Smooth muscle cell of the brain vasculature (primary cell): ENCODE measurements around the gene FBXW11.

ENCODE experiments used
- DNase-seq: peaks from one replicate; pipeline ENCODE4 v3.0.0-alpha.2; 2012; ENCODE audit warnings: low read depth, low spot score

The FBXW11 gene

GRCh38 chr5:172006321-172007174 lies at the start of gene FBXW11:
FBXW11 (minus strand) TSS chr5:172006638; CDS start chr5:172006502, 136 bp downstream.
- peak; percentile 92 for DNase-seq

- DNase-seq = no peak
These were observed 49.6 kb upstream of the FBXW11 start for GRCh38 chr5:172055996-172056395.

- no peak for DNase-seq
These were observed 49.0 kb upstream of the FBXW11 start for GRCh38 chr5:172055421-172055820.

GRCh38 chr5:172054611-172055153 lies 48.2 kb upstream of the FBXW11 start:
- no peak for DNase-seq

GRCh38 chr5:172052450-172053236 lies 46.2 kb upstream of the FBXW11 start:
- no peak for DNase-seq

GRCh38 chr5:172051643-172052339 lies 45.4 kb upstream of the FBXW11 start:
- no peak for DNase-seq

- DNase-seq = no peak
These were observed 43.6 kb upstream of the FBXW11 start for GRCh38 chr5:172050080-172050479.

GRCh38 chr5:172049226-172049796 lies 42.9 kb upstream of the FBXW11 start:
- no peak for DNase-seq

- no peak for DNase-seq
These were observed 42.2 kb upstream of the FBXW11 start for GRCh38 chr5:172048539-172049101.

- DNase-seq = no peak
These were observed 41.7 kb upstream of the FBXW11 start for GRCh38 chr5:172048170-172048422.

GRCh38 chr5:172046593-172046992 lies 40.2 kb upstream of the FBXW11 start:
- no peak for DNase-seq

- DNase-seq = no peak
These were observed 38.8 kb upstream of the FBXW11 start for GRCh38 chr5:172045315-172045632.

GRCh38 chr5:172044631-172045314 lies 38.3 kb upstream of the FBXW11 start:
- no peak for DNase-seq

- no peak for DNase-seq
These were observed 37.4 kb upstream of the FBXW11 start for GRCh38 chr5:172043865-172044264.

- DNase-seq = no peak
These were observed 35.7 kb upstream of the FBXW11 start for GRCh38 chr5:172042183-172042582.

- no peak for DNase-seq
These were observed 31.7 kb upstream of the FBXW11 start for GRCh38 chr5:172038167-172038566.

GRCh38 chr5:172035049-172035448 lies 28.6 kb upstream of the FBXW11 start:
- no peak for DNase-seq

GRCh38 chr5:172031894-172032461 lies 25.5 kb upstream of the FBXW11 start:
- no peak for DNase-seq

GRCh38 chr5:172029876-172030275 lies 23.4 kb upstream of the FBXW11 start:
- DNase-seq = no peak

GRCh38 chr5:172028167-172028566 lies 21.7 kb upstream of the FBXW11 start:
- no peak for DNase-seq
